Measurements from ENCODE around the gene TMEM184A. TPM values are rescaled to one million over a fixed set of nuclear protein-coding genes. Genes with fewer than 3 reads are reported as not detected.
A peak's percentile ranks its signal among the peaks of the same experiment; 100 is the strongest.

Gene TMEM184A
- total RNA-seq, 1 experiment from 2014 or later = 1.2 TPM

DNA sequence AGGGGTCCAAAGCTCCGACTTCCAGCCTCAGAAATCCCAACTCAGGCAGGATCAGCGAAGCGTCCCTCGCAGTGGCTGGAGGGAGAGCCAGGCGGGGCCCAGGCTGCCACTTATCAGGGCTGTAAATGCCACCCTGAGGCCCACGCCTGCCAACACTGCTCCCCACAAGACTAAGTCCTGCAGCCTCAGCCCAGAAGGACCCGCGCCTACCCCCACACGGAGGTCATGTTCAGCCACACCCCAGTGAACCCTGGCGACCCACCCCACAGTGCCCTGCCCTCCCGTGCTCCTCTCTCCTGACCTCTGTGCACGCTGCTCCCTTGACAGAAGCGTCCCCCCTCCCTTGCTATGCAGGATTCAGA lies 10.7 kb upstream of the TMEM184A start:
- peaks cover 4% of the 10 kb centered on the region for H3K36me3 ChIP-seq (replicated peaks; ENCODE audit: control insufficient read depth, insufficient read depth, low read length)
- H3K4me3 ChIP-seq (ENCODE audit: insufficient read depth, low read depth, low read length) = no peak overlapping the region
- H3K27me3 ChIP-seq (ENCODE audit: control insufficient read depth, insufficient read depth, low read length) = no peaks in the 10 kb centered on the region
- DNase-seq = peak; percentile 67

- Histone ChIP-seq H3K4me3 (ENCODE audit: insufficient read depth, low read depth, low read length) (no peak overlapping the region), H3K36me3 (replicated peaks; ENCODE audit: control insufficient read depth, insufficient read depth, low read length) (peaks cover 4% of the 10 kb centered on the region), H3K27me3 (ENCODE audit: control insufficient read depth, insufficient read depth, low read length) (no peaks in the 10 kb centered on the region)
- DNase-seq = peak; percentile 61
These were observed 8.6 kb upstream of the TMEM184A start for GRCh38 chr7:1564603-1565022.

DNA sequence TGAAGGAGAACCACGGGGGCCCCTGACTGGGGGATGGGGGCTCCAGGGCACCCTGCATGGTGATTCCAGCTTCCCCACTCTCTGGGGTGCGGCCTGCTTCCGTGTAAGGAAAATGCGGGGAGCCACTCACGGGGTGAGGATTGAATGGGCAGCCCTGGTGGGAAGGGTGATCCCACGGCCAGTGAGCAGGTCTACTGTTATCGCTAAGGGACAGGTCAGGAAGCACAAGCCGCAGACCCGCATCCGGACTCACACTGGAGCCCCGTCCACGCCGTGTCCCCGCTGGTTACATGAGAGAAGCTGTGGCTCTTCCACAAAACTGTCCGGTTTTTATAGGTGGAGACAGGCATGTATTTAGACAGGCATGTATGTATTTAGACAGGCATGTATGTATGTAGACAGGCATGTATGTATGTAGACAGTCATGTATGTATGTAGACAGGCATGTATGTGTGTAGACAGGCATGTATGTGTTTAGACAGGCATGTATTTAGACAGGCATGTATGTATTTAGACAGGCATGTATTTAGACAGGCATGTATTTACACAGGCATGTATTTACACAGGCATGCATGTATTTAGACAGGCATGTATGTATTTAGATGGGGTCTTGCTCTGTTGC lies 8.1 kb upstream of the TMEM184A start:
- H3K27me3 ChIP-seq (ENCODE audit: control insufficient read depth, insufficient read depth, low read length) = no peaks in the 10 kb centered on the region
- peaks cover 4% of the 10 kb centered on the region for H3K36me3 ChIP-seq (replicated peaks; ENCODE audit: control insufficient read depth, insufficient read depth, low read length)
- H3K4me3 ChIP-seq (ENCODE audit: insufficient read depth, low read depth, low read length) = no peak overlapping the region
- no peak for DNase-seq

GRCh38 chr7:1562597-1563051 lies 6.6 kb upstream of the TMEM184A start:
- Histone ChIP-seq H3K27me3 (ENCODE audit: control insufficient read depth, insufficient read depth, low read length) (no peaks in the 10 kb centered on the region), H3K4me3 (ENCODE audit: insufficient read depth, low read depth, low read length) (no peak overlapping the region)
- peak; percentile 55 for DNase-seq

DNA sequence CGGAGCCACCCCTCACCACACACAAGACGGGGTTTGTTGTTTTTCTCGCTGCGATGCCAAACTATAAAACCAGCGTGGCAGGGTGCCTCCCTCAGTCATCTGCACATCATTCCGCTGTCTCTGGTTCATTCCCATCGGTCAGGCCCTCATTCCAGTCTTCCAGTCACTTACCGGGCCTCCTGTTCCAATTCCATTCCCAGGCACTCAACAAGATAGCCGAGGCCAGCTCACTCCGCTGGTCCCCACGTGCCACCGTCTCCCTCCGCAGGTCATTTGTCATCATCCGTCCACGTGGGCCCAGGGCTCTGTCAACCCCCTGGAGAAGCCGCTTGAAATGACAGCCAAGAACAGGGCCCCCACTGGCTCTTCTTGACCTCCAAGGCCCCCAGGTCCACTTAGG lies 6.1 kb upstream of the TMEM184A start:
- Histone ChIP-seq H3K4me3 (ENCODE audit: insufficient read depth, low read depth, low read length) (no peak overlapping the region), H3K27me3 (ENCODE audit: control insufficient read depth, insufficient read depth, low read length) (no peaks in the 10 kb centered on the region), H3K36me3 (replicated peaks; ENCODE audit: control insufficient read depth, insufficient read depth, low read length) (peaks cover 2% of the 10 kb centered on the region; the same call in 1 of the 2 replicates)
- DNase-seq = peak; percentile 62

More at GRCh38 chr7:1562597-1563051, 6.6 kb upstream of the TMEM184A start:
- H3K36me3 ChIP-seq (replicated peaks; ENCODE audit: control insufficient read depth, insufficient read depth, low read length) = peaks cover 2% of the 10 kb centered on the region; the same call in 1 of the 2 replicates

GRCh38 chr7:1561036-1561940 lies 5.3 kb upstream of the TMEM184A start:
- H3K27me3 ChIP-seq (ENCODE audit: control insufficient read depth, insufficient read depth, low read length) = no peaks in the 10 kb centered on the region
- DNase-seq = peak; percentile 58
- no peaks in the 10 kb centered on the region for H3K36me3 ChIP-seq (replicated peaks; ENCODE audit: control insufficient read depth, insufficient read depth, low read length)
- H3K4me3 ChIP-seq (ENCODE audit: insufficient read depth, low read depth, low read length) = no peak overlapping the region

DNA sequence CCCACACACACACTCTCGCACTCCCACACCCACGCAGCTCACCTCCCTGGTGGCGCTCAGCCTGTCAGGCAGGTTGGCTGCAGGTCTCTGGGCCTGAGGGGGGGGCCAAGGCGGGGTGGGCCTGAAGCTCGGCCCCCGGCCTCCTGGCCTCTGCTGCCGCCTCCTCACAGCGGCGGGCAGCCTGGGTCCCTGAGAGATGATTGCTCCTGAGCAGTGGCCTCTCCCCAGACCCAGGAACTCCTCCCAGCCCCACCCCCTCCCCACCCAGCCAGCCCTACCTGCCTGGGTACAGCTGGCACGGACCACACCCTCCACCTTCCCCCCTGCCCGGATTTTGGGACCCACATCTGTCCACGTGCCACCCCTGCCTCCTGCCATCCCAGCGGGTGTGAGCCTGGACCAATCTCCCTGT lies 4.6 kb upstream of the TMEM184A start:
- Histone ChIP-seq H3K27me3 (ENCODE audit: control insufficient read depth, insufficient read depth, low read length) (no peaks in the 10 kb centered on the region), H3K4me3 (ENCODE audit: insufficient read depth, low read depth, low read length) (no peak overlapping the region), H3K36me3 (replicated peaks; ENCODE audit: control insufficient read depth, insufficient read depth, low read length) (no peaks in the 10 kb centered on the region)
- DNase-seq = peak; percentile 56

GRCh38 chr7:1559626-1560590 lies 3.9 kb upstream of the TMEM184A start:
- Histone ChIP-seq H3K27me3 (ENCODE audit: control insufficient read depth, insufficient read depth, low read length) (no peaks in the 10 kb centered on the region), H3K4me3 (ENCODE audit: insufficient read depth, low read depth, low read length) (no peak overlapping the region), H3K36me3 (replicated peaks; ENCODE audit: control insufficient read depth, insufficient read depth, low read length) (no peaks in the 10 kb centered on the region)
- DNase-seq = peak; percentile 66

- Histone ChIP-seq H3K4me3 (ENCODE audit: insufficient read depth, low read depth, low read length) (no peak overlapping the region), H3K36me3 (replicated peaks; ENCODE audit: control insufficient read depth, insufficient read depth, low read length) (no peaks in the 10 kb centered on the region), H3K27me3 (ENCODE audit: control insufficient read depth, insufficient read depth, low read length) (no peaks in the 10 kb centered on the region)
- peak; percentile 62 for DNase-seq
These were observed 3.0 kb upstream of the TMEM184A start for GRCh38 chr7:1558841-1559625.

GRCh38 chr7:1558181-1558811 lies 2.3 kb upstream of the TMEM184A start:
- Histone ChIP-seq H3K27me3 (ENCODE audit: control insufficient read depth, insufficient read depth, low read length) (no peaks in the 10 kb centered on the region), H3K36me3 (replicated peaks; ENCODE audit: control insufficient read depth, insufficient read depth, low read length) (no peaks in the 10 kb centered on the region), H3K4me3 (ENCODE audit: insufficient read depth, low read depth, low read length) (no peak overlapping the region)
- DNase-seq = peak; percentile 85

GRCh38 chr7:1557771-1558170 lies 1.8 kb upstream of the TMEM184A start:
- DNase-seq = peak; percentile 64
- Histone ChIP-seq H3K27me3 (ENCODE audit: control insufficient read depth, insufficient read depth, low read length) (no peaks in the 10 kb centered on the region), H3K4me3 (ENCODE audit: insufficient read depth, low read depth, low read length) (no peak overlapping the region), H3K36me3 (replicated peaks; ENCODE audit: control insufficient read depth, insufficient read depth, low read length) (no peaks in the 10 kb centered on the region)

GRCh38 chr7:1557006-1557405 lies 1.0 kb upstream of the TMEM184A start:
- DNase-seq = peak; percentile 53
- H3K4me3 ChIP-seq (ENCODE audit: insufficient read depth, low read depth, low read length) = no peak overlapping the region
- H3K27me3 ChIP-seq (ENCODE audit: control insufficient read depth, insufficient read depth, low read length) = no peaks in the 10 kb centered on the region
- no peaks in the 10 kb centered on the region for H3K36me3 ChIP-seq (replicated peaks; ENCODE audit: control insufficient read depth, insufficient read depth, low read length)

DNA sequence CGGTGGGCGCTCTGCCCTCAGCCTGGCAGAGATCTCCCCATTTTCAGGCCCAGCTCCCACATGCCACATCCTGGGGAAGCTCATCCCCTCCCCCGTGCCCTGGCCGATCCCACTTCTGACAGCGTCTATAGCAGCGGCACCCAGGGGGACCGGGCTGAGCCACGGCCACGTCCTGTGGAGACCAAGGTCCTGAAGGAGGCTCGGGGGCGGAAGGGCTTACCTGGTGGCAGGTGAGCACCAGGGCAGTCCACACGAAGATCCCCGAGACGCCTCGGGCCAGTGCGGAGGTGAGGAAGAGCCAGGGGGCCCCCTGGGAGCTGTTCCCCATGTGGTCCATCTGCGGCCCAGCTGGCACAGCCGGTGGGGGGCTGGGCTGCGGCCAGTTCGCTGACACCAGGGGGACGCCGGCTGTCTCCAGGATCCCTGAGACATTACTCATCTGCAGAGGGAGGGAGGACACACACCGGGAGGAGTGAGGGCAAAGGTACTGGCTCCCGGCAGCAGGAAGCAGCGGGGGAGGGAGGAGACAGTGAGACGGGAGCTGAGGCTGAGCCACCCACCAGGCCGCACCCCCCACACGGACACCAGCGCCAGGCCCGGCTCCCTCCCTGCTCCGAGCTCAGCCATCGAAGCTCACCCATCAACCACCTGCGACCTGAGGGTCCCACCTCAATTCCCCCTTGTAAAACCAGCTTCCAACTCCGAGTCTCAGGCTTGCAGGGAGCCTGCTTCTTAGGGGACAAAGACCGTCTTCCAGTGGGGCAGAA lies 776 bp downstream of the TMEM184A start:
- peak; percentile 92 for DNase-seq
- no peak overlapping the region for H3K4me3 ChIP-seq (ENCODE audit: insufficient read depth, low read depth, low read length)

More for the DNA sequence above, 776 bp downstream of the TMEM184A start:
- H3K27me3 ChIP-seq (ENCODE audit: control insufficient read depth, insufficient read depth, low read length) = no peaks in the 10 kb centered on the region
- no peaks in the 10 kb centered on the region for H3K36me3 ChIP-seq (replicated peaks; ENCODE audit: control insufficient read depth, insufficient read depth, low read length)

Measured in H7 (cell line).